ENCODE data around the gene CDH23. TPM values are rescaled to one million over a fixed set of nuclear protein-coding genes. Genes with fewer than 3 reads are reported as not detected.

Gene CDH23
- total RNA-seq, 1 donor from 2014 or later: 10.3 TPM

DNA sequence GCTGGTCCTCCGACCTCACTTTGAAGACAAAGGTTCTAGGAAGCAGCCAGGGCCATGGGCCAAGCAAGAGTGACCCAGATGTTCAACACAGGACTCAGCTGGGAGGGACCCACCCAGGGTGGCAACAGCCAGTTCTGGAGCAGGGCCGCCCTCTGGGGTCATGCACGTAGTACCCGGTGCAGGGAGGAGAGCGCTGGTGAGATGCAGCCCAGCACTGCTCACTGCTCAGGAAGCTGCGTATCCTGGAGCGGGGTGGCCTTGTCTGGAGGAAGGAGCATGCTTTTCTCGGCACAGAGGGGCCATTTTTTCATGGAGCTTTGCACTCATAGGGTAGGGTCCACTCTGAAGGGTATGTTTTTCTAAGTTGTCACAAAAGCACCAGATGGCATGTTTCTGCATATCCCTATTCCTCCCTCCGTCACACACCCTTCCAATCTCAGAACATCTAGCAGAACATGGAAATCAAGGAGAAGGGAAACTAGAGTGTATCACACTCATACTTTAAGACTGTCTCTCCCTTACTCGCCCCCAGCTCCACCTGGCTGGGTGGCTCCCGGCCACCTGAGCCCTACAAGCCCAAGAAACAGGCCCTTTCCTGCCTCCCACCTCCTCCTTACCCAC, 132.6 kb downstream of the CDH23 start:
- no peak for DNase-seq (ENCODE audit: extremely low spot score in 2 of 2)
- Histone ChIP-seq H3K27me3 (no peaks in the 10 kb centered on the region), H3K4me1 (peaks cover 5% of the 10 kb centered on the region), H3K36me3 (no peaks in the 10 kb centered on the region), H3K27ac (no peak overlapping the region), H3K9me3 (no peaks in the 10 kb centered on the region), H3K4me3 (no peak overlapping the region)
- intact Hi-C loops (cut with DNase I): no loop called here
- TF ChIP-seq, protein P1, sequence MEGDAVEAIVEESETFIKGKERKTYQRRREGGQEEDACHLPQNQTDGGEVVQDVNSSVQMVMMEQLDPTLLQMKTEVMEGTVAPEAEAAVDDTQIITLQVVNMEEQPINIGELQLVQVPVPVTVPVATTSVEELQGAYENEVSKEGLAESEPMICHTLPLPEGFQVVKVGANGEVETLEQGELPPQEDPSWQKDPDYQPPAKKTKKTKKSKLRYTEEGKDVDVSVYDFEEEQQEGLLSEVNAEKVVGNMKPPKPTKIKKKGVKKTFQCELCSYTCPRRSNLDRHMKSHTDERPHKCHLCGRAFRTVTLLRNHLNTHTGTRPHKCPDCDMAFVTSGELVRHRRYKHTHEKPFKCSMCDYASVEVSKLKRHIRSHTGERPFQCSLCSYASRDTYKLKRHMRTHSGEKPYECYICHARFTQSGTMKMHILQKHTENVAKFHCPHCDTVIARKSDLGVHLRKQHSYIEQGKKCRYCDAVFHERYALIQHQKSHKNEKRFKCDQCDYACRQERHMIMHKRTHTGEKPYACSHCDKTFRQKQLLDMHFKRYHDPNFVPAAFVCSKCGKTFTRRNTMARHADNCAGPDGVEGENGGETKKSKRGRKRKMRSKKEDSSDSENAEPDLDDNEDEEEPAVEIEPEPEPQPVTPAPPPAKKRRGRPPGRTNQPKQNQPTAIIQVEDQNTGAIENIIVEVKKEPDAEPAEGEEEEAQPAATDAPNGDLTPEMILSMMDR (IDR thresholded peaks at IDR 0.05): no peak
- TF ChIP-seq POLR2AphosphoS5 (IDR thresholded peaks at IDR 0.05; ENCODE audit: insufficient read depth in 1 of 2, low read depth in 1 of 2): no peak
- no peak for TF ChIP-seq POLR2A (IDR thresholded peaks at IDR 0.05)

GRCh38 chr10:71530781-71531180, 134.1 kb downstream of the CDH23 start:
- no peaks in the 10 kb centered on the region for H3K9me3 ChIP-seq
- intact Hi-C loops (cut with DNase I): no loop called here
- H3K27me3 ChIP-seq: no peaks in the 10 kb centered on the region
- DNase-seq (ENCODE audit: extremely low spot score in 2 of 2): no peak
- H3K4me1 ChIP-seq: peaks cover 5% of the 10 kb centered on the region
- H3K27ac ChIP-seq: no peak overlapping the region
- no peaks in the 10 kb centered on the region for H3K36me3 ChIP-seq
- no peak overlapping the region for H3K4me3 ChIP-seq
- TF ChIP-seq, protein P1 (IDR thresholded peaks at IDR 0.05): no peak
- TF ChIP-seq POLR2AphosphoS5 (IDR thresholded peaks at IDR 0.05; ENCODE audit: insufficient read depth in 1 of 2, low read depth in 1 of 2): no peak
- TF ChIP-seq POLR2A (IDR thresholded peaks at IDR 0.05): no peak

GRCh38 chr10:71531485-71532446, 135.0 kb downstream of the CDH23 start:
- no peak overlapping the region for H3K27ac ChIP-seq
- H3K4me3 ChIP-seq: no peak overlapping the region

GRCh38 chr10:71532878-71533277, 136.2 kb downstream of the CDH23 start:
- Histone ChIP-seq H3K27me3 (no peaks in the 10 kb centered on the region), H3K4me3 (no peak overlapping the region), H3K36me3 (no peaks in the 10 kb centered on the region), H3K27ac (no peak overlapping the region), H3K9me3 (no peaks in the 10 kb centered on the region), H3K4me1 (peaks cover 5% of the 10 kb centered on the region)
- DNase-seq (ENCODE audit: extremely low spot score in 2 of 2): no peak
- intact Hi-C loops (cut with DNase I): no loop called here
- TF ChIP-seq POLR2A (IDR thresholded peaks at IDR 0.05) (no peak), POLR2AphosphoS5 (IDR thresholded peaks at IDR 0.05; ENCODE audit: insufficient read depth in 1 of 2, low read depth in 1 of 2) (no peak)
- TF ChIP-seq, protein P1 (IDR thresholded peaks at IDR 0.05): no peak

More at GRCh38 chr10:71531485-71532446, 135.0 kb downstream of the CDH23 start:
- H3K27me3 ChIP-seq: no peaks in the 10 kb centered on the region
- no peak for DNase-seq (ENCODE audit: extremely low spot score in 2 of 2)
- TF ChIP-seq, protein P1 (IDR thresholded peaks at IDR 0.05): no peak
- TF ChIP-seq POLR2AphosphoS5 (IDR thresholded peaks at IDR 0.05; ENCODE audit: insufficient read depth in 1 of 2, low read depth in 1 of 2) (no peak), POLR2A (IDR thresholded peaks at IDR 0.05) (no peak)
- no peaks in the 10 kb centered on the region for H3K36me3 ChIP-seq
- H3K4me1 ChIP-seq: peaks cover 5% of the 10 kb centered on the region
- intact Hi-C loops (cut with DNase I): no loop called here
- H3K9me3 ChIP-seq: no peaks in the 10 kb centered on the region

All from vagina (tissue), 2 donors.